Panc1 (cell line): ENCODE measurements around the gene AFF2.

Source experiments
- POLR2AphosphoS5 ChIP-seq: IDR thresholded peaks from 2 replicates; pipeline ENCODE4 v1.6.1; 2012; ENCODE audit warnings: mild to moderate bottlenecking, low read depth, low read length, moderate library complexity
- SIN3A ChIP-seq: IDR thresholded peaks from 2 replicates; pipeline ENCODE4 v1.6.1; 2012; ENCODE audit warnings: low read depth, mild to moderate bottlenecking, low read length, moderate library complexity, borderline replicate concordance; ENCODE audit not compliant: insufficient read depth
- TCF7L2 ChIP-seq: IDR thresholded peaks from 2 replicates; pipeline ENCODE4 v1.6.1; 2011; ENCODE audit warnings: mild to moderate bottlenecking, low read depth, low read length, inconsistent platforms
- TF ChIP-seq, protein P1 (sequence below): fragments of 450-650 bp; IDR thresholded peaks from 2 replicates; pipeline ENCODE4 v1.5.1; 2017; ENCODE audit warnings: mild to moderate bottlenecking
- TF ChIP-seq, protein P2 (sequence below), 2 experiments: IDR thresholded peaks; 2 replicates each; pipeline ENCODE4 v1.6.1; 2011 to 2012; ENCODE audit warnings: low read depth in 2 of 2, control low read depth in 1 of 2, low read length in 1 of 2, mild to moderate bottlenecking in 1 of 2, moderate library complexity in 1 of 2; ENCODE audit not compliant: insufficient read depth in 1 of 2

DNA sequence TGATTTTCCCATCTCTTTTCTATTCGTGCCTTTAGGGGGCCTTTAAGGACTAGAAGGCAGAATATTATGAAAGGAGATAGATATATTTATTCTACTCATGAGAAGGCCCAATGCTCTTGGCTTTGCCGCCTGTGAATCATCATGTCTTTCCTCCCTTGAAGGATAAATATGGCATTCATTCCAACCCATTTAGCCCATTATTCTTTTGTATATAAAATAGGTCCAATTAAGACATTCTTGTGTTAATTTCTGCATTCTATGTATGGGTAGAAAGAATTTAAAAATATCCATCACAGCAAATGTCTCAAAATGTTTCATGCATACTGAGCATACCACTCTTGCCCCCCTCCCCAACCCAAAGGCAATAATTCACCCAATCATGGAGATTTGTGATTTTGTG is 115.1 kb downstream of the AFF2 start:
- TF ChIP-seq, protein P1, sequence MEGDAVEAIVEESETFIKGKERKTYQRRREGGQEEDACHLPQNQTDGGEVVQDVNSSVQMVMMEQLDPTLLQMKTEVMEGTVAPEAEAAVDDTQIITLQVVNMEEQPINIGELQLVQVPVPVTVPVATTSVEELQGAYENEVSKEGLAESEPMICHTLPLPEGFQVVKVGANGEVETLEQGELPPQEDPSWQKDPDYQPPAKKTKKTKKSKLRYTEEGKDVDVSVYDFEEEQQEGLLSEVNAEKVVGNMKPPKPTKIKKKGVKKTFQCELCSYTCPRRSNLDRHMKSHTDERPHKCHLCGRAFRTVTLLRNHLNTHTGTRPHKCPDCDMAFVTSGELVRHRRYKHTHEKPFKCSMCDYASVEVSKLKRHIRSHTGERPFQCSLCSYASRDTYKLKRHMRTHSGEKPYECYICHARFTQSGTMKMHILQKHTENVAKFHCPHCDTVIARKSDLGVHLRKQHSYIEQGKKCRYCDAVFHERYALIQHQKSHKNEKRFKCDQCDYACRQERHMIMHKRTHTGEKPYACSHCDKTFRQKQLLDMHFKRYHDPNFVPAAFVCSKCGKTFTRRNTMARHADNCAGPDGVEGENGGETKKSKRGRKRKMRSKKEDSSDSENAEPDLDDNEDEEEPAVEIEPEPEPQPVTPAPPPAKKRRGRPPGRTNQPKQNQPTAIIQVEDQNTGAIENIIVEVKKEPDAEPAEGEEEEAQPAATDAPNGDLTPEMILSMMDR, result no peak
- TF ChIP-seq TCF7L2 (no peak), POLR2AphosphoS5 (no peak), SIN3A (no peak)
- TF ChIP-seq, protein P2, sequence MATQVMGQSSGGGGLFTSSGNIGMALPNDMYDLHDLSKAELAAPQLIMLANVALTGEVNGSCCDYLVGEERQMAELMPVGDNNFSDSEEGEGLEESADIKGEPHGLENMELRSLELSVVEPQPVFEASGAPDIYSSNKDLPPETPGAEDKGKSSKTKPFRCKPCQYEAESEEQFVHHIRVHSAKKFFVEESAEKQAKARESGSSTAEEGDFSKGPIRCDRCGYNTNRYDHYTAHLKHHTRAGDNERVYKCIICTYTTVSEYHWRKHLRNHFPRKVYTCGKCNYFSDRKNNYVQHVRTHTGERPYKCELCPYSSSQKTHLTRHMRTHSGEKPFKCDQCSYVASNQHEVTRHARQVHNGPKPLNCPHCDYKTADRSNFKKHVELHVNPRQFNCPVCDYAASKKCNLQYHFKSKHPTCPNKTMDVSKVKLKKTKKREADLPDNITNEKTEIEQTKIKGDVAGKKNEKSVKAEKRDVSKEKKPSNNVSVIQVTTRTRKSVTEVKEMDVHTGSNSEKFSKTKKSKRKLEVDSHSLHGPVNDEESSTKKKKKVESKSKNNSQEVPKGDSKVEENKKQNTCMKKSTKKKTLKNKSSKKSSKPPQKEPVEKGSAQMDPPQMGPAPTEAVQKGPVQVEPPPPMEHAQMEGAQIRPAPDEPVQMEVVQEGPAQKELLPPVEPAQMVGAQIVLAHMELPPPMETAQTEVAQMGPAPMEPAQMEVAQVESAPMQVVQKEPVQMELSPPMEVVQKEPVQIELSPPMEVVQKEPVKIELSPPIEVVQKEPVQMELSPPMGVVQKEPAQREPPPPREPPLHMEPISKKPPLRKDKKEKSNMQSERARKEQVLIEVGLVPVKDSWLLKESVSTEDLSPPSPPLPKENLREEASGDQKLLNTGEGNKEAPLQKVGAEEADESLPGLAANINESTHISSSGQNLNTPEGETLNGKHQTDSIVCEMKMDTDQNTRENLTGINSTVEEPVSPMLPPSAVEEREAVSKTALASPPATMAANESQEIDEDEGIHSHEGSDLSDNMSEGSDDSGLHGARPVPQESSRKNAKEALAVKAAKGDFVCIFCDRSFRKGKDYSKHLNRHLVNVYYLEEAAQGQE (IDR thresholded peaks at IDR 0.05; ENCODE audit: insufficient read depth in 1 of 2, low read depth in 2 of 2, low read length in 1 of 2), result no peak
